ENCODE measurements around the gene SRGAP1.

Gene SRGAP1

GRCh38 chr12:63941166-63941800 is 96.8 kb downstream of the SRGAP1 start:
- DNase-seq, result peak; percentile 56

- no peak for DNase-seq
These were observed 97.4 kb downstream of the SRGAP1 start for GRCh38 chr12:63941879-63942278.

- no peak for DNase-seq
These were observed 98.2 kb downstream of the SRGAP1 start for GRCh38 chr12:63942464-63943241.

- DNase-seq, result no peak
These were observed 99.6 kb downstream of the SRGAP1 start for GRCh38 chr12:63944034-63944579.

- DNase-seq, result peak; percentile 50
These were observed 100.2 kb downstream of the SRGAP1 start for GRCh38 chr12:63944586-63945228.

GRCh38 chr12:63945777-63946176 is 101.3 kb downstream of the SRGAP1 start:
- DNase-seq, result no peak

GRCh38 chr12:63948211-63948610 is 103.7 kb downstream of the SRGAP1 start:
- no peak for DNase-seq

DNA sequence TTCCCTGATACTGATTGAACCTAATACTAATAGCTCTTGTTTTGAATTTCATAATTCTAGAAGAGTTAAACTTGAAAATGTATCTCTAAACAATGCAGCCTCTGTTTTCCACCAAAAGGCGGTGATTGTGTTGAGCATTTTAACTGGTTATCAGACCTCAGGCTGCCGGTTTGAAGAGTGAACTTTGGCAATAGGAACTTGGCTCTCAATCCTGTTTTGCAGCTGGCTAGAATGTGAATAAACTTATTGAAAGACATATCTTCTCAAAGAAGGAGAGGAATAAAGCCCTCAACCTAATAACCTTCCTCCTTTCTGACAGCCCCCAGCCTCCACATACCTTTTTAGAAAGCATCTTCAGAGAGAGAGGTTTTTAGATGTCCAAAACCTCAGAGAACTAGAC is 105.4 kb downstream of the SRGAP1 start:
- no peak for DNase-seq

GRCh38 chr12:63952995-63953394 is 108.5 kb downstream of the SRGAP1 start:
- DNase-seq, result no peak

GRCh38 chr12:63955831-63956666 is 111.5 kb downstream of the SRGAP1 start:
- DNase-seq, result no peak

DNA sequence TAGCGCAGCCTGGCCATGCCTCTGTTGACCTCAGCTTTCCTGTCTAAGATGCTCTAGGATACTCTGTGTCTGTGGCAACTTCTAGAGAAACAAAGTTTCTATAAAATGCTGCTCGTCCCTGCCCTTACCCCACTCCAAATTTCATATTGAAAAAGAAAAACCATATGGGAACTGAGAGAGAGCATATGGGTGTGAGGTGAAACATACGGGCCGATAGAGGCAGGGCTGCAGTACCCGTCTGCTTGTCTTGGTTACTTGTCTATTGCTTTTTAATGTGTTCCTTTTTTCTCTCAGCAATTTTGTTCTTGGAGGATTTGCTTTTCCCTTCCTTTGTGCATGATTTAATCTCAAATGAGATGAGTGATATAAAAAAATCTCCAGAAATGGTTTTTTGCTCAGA is 113.0 kb downstream of the SRGAP1 start:
- no peak for DNase-seq

GRCh38 chr12:63958876-63959580 is 114.5 kb downstream of the SRGAP1 start:
- no peak for DNase-seq

DNA sequence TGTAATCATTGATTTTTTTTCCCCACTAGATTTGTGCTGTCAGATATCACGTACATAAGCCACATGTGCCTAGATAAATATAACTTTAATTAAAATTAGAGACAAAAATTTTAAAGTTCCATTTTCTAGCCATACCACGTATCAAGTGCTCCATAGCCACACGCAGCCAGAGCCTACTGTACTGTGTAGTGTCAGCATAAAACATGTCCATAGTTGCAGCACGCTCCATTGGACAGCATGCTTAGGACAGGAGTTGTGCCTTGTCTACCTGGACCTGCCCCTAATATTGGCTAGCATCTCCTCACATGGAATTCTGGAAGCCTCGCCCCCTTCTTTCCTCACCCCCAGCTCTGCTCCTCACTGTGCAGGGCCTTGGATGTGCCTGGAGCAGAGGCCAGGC is 116.5 kb downstream of the SRGAP1 start:
- no peak for DNase-seq

DNA sequence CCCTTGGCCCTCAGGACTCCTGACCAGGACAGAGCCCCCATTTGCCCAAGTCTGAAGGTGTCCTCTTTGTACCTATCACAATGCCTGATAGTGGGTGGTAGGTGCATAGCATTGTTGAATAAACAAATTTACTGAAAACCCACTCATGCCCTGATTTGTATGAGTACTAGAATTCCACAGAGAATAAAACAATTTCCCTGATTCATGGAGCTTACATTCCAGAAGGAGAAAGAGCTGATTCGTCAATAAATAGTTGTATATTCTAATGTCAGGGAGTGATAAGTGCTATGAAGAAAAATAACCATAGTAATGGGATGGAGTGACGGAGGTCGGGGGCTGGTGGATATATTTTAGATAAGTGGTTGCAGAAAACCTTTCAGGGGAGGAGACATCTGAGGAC is 117.0 kb downstream of the SRGAP1 start:
- DNase-seq, result no peak

DNA sequence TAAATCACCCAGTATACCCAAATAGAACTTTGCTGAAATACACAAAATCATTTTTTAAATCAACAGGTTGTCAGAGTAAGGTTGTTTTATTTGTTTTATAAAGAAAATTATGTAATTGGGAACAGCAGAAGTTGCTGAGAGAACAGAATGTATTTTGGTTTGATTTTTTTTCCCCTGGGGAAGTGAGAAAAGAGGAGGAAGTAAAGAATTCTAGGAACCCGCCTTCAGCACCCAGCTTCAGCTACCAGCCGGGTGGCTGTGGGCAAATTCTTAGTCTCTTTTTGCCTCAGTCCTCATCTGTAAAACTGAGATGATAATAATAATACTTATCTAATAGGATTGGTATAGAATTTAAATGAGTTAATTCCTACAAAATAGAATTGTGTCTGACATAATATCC is 119.4 kb downstream of the SRGAP1 start:
- no peak for DNase-seq

DNA sequence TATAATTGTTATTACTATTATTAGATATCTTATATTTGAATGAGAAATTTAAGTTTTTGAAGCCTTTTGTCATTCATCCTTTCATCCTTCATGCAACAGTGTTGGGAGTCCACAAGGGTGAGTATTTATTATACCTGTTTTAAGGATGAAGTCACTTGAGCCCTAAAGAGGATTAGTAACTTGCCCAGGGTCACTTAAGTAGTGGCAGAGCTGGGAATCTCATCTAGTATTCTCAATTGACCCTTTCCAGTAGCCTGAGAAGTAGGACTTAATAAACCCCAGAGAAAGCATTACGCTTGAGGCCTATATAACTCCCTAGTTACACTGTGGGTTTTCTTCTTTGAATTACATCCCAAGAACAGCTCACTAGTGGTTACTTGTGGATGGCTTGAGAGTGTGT is 119.8 kb downstream of the SRGAP1 start:
- DNase-seq, result peak; percentile 88

DNA sequence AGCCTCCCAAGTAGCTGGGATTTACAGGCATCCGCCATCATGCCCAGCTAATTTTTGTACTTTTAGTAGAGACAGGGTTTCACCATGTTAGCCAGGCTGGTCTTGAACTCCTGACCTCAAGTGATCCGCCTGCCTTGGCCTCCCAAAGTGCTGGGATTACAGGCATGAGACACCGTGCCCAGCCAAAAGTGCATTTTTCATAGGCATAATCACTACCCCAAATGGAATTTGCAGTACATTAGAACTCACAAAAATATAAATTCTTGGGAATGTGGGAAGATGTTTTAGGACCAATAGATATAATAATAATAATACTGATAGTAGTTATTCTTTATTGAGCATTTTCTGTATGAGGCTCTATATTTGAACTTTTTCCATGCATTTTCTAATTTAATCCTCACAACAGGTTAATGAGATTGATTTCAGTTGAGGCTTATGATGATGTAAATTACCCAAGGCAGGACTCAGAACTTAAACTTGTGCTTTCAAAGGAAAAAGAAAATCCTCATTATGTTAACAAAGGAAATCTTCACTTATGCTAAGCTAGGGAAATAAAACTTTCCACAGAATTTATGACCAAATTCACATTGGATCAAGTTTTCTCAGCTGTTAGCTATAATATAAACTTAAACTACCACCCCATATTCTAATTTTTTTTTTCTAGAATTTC is 121.6 kb downstream of the SRGAP1 start:
- DNase-seq, result no peak

- no peak for DNase-seq
These were observed 122.1 kb downstream of the SRGAP1 start for GRCh38 chr12:63966606-63966975.

- DNase-seq, result no peak
These were observed 123.1 kb downstream of the SRGAP1 start for GRCh38 chr12:63967358-63968145.

GRCh38 chr12:63968673-63969072 is 124.2 kb downstream of the SRGAP1 start:
- DNase-seq, result no peak

GRCh38 chr12:63976902-63977395 is 132.4 kb downstream of the SRGAP1 start:
- DNase-seq, result no peak

All from NCI-H82 (cell line).